Stimulated activated CD4-positive, alpha-beta T cell treated with anti-CD3 and anti-CD28 coated beads, Interleukin-2, amount 100 ng/mL, for 4 hours (primary cell): ENCODE results near the gene HOXD12.

Source experiments
- DNase-seq: peaks from one replicate; pipeline ENCODE4 v3.0.0-alpha.2; 2020; ENCODE audit warnings: low read depth

The HOXD12 gene

DNA sequence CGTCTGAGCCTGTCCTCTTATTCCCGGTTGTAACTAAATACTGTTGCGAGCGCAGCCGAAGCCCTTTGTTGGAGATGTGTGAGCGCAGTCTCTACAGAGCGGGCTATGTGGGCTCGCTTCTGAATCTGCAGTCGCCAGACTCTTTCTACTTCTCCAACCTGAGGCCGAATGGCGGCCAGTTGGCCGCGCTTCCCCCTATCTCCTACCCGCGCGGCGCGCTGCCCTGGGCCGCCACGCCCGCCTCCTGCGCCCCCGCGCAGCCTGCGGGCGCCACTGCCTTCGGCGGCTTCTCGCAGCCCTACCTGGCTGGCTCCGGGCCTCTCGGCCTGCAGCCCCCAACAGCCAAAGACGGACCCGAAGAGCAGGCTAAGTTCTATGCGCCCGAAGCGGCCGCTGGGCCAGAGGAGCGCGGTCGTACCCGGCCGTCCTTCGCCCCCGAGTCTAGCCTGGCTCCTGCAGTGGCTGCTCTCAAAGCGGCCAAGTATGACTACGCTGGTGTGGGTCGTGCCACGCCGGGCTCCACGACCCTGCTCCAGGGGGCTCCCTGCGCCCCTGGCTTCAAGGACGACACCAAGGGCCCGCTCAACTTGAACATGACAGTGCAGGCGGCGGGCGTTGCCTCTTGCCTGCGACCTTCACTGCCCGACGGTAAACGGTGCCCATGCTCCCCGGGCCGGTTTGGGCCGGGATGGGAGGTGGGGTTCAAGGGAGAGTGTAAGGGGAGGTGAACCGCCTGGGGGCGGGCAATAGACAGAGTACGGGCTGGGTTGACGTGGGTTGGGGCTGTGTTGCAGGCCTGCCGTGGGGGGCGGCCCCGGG lies at the start of gene HOXD12:
HOXD12 (plus strand) TSS at position 68 of the 819 bp plus-strand sequence; CDS start at position 75, 7 bp downstream.
- no peak for DNase-seq

DNA sequence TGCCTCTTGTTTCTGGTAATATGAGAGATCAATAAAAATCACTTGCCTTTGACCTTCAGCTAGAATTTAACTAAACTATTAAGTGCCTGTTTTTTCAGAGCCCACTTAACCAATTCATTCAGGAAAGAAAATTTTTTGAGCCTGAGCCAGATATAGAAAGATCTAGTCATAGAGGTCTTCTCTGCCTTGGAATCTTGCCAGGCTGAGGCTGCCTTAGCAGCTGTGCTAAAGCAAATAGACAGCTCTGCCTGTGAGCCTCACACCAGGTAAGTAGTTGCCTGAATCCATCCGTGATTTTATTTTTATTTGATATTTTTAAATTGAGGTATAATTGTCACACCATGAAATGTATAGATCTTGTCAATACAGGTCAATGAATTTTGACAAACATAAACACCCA lies 43.2 kb upstream of the HOXD12 start:
- no peak for DNase-seq

- DNase-seq, result no peak
These were observed 35.6 kb upstream of the HOXD12 start for GRCh38 chr2:176063958-176064357.

DNA sequence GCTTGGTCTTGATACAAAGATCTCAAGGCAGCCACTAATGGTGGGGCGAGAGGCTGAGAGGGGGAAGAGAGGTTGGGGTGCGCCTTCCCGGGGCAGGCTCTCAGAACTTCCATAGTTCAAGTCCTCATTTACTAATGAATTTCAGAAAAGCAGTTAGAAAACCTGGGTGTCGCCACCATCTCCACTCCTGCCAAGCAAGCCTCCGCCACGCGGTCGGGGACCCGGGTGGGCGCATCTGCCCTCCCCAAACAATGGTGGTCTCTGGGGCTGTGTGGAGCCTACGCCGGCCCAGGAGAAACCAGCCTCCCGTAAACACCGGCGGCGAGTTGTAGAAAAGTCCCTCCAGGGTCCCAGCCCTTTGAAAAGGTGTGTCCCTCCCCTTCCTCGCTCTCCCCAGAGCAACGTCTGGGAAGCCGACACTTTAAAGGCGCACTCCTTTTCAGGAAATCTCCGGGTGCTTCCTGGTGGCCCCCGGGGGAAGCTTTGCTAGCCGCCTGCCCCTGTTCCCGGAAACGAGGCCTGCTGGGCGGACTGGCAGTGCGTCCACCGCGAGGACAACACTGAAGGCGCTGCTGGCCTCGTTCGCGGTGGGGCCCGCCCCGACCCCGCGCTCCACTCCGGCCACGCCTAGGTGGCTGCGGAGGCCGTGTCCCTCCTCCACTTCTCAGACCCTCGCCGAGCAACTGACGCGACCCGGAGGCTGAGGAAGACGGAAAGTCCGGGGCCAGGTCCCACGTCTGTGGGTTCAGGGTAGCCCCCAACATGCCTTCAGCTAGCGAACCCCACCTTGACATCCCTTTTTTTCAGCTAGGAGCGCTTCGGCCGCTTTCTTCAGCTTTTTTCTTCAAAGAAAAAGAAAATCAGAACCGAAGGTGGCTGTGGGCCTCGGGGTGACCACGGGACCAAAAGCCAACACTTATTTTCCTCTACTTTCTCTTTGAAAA lies 32.7 kb upstream of the HOXD12 start:
- no peak for DNase-seq

DNA sequence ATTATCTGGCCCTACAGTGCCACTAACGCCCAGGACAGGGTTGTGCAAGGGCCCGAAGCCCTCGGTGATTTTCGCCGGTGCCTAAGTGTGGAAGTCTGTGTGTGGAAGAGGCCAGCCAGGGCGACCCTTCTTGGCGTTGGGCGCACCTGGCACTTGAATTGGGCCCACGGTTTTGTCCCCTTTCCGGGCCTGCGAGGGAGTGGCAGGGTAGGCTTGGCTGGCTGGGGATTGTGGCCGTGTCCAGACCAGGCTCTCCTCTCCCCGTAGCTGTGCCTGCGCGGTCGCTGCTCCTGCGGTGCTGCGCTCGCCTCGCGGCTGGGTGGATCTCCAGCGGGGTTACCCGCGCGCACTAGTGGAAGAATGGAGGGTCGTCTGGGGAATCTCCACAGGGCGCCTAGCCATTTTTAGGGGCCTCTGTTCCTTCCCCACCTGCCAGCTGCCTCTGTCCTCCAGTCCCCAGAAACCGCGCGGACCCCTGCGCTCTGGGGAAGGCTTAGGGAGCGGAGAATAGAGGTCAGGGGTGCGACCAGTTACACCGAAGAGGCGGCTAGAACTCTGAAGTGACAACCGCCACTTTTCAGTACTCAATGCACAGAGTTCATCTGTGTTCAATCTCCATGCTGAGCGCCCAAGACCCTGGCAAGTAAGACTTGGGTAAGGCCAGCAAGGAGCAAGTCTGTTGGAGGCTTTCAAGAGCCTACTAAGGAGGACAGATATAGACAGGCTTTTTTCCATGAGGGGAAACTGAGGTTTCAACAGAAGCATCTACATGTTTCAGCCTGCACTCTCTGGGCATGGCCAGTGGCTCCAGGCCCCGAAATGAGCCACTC lies 31.8 kb upstream of the HOXD12 start:
- DNase-seq, result no peak

DNA sequence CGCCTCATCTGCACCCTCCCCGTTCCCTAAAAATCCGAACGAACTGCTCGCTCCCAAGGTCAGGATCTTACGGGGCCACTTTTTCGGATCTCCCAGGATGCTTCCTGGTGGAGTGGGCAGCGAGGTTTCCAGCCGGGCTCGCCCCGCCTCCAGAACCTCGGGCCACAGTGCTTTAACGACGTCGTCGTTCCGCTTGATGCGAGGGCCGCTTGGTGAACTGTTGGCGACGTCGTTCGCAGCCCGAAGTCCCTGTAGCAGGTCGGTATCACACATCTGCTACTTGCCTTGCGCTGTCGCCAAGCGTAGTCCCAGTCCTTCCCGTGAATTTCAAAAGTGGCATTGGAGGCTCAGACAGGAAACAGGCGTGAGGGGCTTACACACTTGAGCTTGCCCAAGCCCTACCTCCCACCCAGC lies 31.2 kb upstream of the HOXD12 start:
- no peak for DNase-seq

DNA sequence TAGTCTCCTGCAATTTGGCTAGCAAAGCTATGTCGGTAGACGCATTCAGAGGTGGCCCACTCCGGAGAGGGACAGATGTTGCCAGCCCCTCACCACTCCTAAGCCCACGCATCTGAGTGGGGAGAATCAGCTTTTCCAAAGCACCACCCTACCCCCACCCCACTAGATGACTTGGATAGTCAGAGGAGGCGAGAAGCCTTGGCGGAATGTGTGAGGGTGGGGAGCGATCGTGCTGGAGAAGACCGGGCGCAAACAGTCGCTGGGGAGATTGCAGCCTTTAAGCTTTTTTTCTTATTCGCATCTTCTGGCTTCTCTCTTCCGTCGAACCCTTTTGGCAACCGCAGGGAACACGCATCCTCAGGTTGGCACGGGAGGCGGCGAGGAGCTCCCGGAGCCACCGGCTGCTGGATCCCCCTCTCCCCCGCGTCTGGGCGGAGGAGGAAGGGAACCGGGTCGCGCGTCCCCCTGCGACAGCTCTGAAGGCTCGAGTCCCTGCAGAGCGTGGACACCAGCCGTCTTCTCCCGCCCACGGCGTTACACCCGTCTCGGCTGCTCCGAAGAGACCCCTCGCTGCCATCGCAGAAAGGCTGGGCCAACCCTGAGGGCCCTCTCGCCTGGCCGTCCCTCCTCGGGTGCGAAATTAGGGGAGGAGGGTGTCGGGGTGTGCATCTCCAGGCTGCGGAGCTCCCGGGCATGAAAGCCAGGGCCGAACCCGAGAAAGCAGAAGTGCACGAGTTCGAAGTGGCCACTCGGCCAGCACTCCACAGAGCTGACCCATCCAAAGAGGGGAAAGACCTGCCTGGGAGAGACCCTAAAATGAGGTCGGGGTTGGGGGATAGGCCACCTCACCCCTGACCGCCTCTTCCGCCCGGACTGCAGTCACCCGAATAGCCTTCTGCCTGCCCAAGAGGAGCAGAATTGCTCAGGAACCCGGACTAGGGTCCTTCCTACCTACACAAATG lies 28.0 kb upstream of the HOXD12 start:
- DNase-seq, result no peak

DNA sequence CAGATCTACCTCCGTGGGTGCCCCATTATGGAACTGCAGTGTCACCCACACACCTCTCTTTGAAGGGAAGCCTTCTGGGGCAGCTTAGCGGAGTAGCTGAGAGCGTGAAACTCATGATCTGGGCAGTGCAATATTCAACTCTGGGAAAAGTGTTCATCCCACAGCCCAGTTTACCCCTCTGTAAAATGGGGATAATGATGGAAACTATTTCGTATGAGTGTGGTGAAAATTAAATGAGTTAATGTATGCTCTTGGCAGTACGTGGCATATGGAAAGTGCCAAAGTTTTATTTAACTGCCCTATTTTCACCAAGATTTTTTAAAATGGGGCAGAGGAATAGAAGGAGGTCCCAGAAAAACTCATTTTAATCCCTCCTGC lies 27.3 kb upstream of the HOXD12 start:
- no peak for DNase-seq

DNA sequence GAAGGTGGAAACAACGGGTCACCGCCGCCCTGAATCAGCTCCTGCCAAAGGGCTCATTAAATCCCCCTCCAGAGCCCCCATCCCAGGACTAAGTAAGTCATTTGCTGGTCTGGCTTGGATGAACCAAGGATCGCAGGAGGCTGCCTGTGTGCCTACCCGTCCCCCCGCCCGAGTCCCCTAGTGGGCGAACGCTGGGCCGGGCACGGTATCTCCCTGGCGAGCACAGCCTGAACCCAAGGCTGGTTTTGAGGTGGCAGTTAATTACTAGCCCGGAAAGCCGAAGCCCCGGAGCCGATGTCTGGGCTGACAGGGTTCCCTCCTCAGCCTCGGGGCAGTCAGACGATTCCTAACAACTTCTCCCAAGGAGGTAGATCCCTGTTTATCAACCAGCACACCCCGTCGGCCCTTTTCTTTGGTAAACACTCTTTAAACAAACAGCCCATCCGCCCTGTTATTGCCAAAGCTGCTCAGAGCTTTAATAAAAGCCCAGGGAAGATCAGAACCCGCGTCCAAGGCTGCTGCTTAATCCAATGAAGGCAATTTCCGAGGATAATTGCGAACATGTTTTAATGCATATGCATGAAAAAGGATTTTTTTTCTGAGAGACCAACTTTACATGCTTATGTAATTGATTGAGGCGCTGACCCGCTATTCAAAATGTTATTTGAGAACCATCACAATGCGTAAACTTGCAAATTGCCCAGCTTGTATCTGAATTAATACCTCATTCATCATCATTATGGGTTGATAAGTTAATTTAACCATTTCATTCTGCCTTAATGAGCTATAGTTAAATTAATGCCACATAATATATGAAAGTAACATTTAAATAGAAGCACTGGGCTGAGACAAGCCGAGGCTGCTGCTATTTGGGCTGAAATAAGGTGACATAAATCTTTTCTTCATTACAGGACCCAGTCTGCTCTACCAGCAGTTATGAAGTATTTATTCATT lies 26.4 kb upstream of the HOXD12 start:
- no peak for DNase-seq

GRCh38 chr2:176074919-176075425 lies 24.6 kb upstream of the HOXD12 start:
- no peak for DNase-seq

GRCh38 chr2:176075481-176075880 lies 24.1 kb upstream of the HOXD12 start:
- DNase-seq, result no peak

GRCh38 chr2:176076063-176076462 lies 23.5 kb upstream of the HOXD12 start:
- no peak for DNase-seq

GRCh38 chr2:176076796-176077195 lies 22.8 kb upstream of the HOXD12 start:
- DNase-seq, result no peak

DNA sequence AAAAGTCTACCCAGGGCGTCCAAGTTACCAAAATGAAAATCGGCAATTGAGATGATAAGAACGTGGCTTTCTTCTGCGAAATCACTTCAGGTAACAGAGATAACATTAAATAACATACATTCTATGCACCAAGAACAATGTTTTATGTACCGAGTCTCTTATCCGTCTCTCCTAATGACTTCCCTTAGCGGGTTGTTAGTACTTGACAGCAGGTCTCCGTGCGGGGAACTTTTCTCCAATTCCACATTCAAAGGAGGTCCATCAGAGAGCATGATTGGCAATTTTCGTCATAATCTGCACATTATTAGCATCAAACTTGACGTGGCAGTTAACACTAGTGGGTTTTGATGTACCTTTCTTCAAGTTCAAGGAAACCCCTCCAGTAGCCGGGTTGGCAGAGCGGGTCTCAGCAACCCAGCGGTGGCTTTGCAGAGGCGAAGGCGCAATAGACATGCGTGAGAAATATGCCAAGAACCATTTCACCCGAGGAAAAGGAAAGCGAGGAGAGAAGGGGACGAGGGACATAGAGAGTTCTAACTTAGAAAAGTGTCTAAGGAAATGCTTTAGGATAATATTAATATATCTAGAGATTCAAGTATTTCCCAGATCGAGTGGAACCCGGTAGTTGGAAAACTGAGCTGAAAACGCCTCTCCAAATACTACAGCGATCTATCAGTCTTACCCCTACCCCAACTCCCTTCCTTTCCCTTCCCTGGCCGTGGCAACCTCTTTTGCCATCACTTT lies 20.9 kb upstream of the HOXD12 start:
- no peak for DNase-seq

- no peak for DNase-seq
These were observed 20.2 kb upstream of the HOXD12 start for GRCh38 chr2:176079285-176079830.

GRCh38 chr2:176079831-176080539 lies 19.6 kb upstream of the HOXD12 start:
- DNase-seq, result no peak

GRCh38 chr2:176080540-176081375 lies 18.8 kb upstream of the HOXD12 start:
- no peak for DNase-seq
